Muscle layer of colon (tissue), 2 donors: ENCODE measurements around the gene GAL3ST2.
"Not testable (repeated sequence)": the region's sequence is repeated elsewhere in the genome, so short reads cannot be mapped to it uniquely, and the experiment has no call there.

ENCODE experiments used
- H3K27ac ChIP-seq: one replicate; pipeline ENCODE4 v1.7.0; 2013; ENCODE audit warnings: low read depth, mild to moderate bottlenecking, low read length, moderate library complexity
- H3K27me3 ChIP-seq, 2 donors: one replicate each; pipeline ENCODE4 v1.7.0; 2013; ENCODE audit warnings: low read length in 2 of 2, mild to moderate bottlenecking in 2 of 2; ENCODE audit not compliant: insufficient read depth in 2 of 2, control insufficient read depth in 1 of 2
- H3K36me3 ChIP-seq: one replicate; pipeline ENCODE4 v1.7.0; 2013; ENCODE audit warnings: mild to moderate bottlenecking, low read length; ENCODE audit not compliant: insufficient read depth
- H3K4me1 ChIP-seq: one replicate; pipeline ENCODE4 v1.7.0; 2013; ENCODE audit warnings: mild to moderate bottlenecking, low read length; ENCODE audit not compliant: insufficient read depth
- H3K4me3 ChIP-seq, 2 donors: one replicate each; pipeline ENCODE4 v1.7.0; 2013; ENCODE audit warnings: low read length in 2 of 2, low read depth in 1 of 2, mild to moderate bottlenecking in 1 of 2, moderate library complexity in 1 of 2
- H3K9ac ChIP-seq: one replicate; pipeline ENCODE4 v1.7.0; 2013; ENCODE audit warnings: low read length
- H3K9me3 ChIP-seq: one replicate; pipeline ENCODE4 v1.7.0; 2013; ENCODE audit warnings: mild to moderate bottlenecking, low read length
- donor health status: abdominal sarcoma.
- donor health status: Adenocarcinoma of cecum.

Gene GAL3ST2

GRCh38 chr2:241738040-241738686 is 38.5 kb upstream of the GAL3ST2 start:
- H3K27me3 ChIP-seq: no peaks in the 10 kb centered on the region
- H3K4me1 ChIP-seq: no peaks in the 10 kb centered on the region
- H3K27ac ChIP-seq: no peak overlapping the region
- peaks cover 6% of the 10 kb centered on the region for H3K36me3 ChIP-seq
- no peaks in the 10 kb centered on the region for H3K9me3 ChIP-seq
- H3K9ac ChIP-seq: no peak overlapping the region
- no peak overlapping the region for H3K4me3 ChIP-seq

GRCh38 chr2:241739177-241739576 is 37.4 kb upstream of the GAL3ST2 start:
- H3K9me3 ChIP-seq: no peaks in the 10 kb centered on the region
- H3K36me3 ChIP-seq: peaks cover 6% of the 10 kb centered on the region
- H3K4me1 ChIP-seq: no peaks in the 10 kb centered on the region
- H3K27ac ChIP-seq: no peak overlapping the region
- H3K27me3 ChIP-seq: no peaks in the 10 kb centered on the region
- H3K9ac ChIP-seq: no peak overlapping the region
- H3K4me3 ChIP-seq: no peak overlapping the region

GRCh38 chr2:241739651-241740050 is 37.0 kb upstream of the GAL3ST2 start:
- Histone ChIP-seq H3K4me1 (no peaks in the 10 kb centered on the region), H3K4me3 (no peak overlapping the region), H3K27ac (no peak overlapping the region), H3K9me3 (no peaks in the 10 kb centered on the region), H3K9ac (no peak overlapping the region), H3K36me3 (peaks cover 9% of the 10 kb centered on the region), H3K27me3 (no peaks in the 10 kb centered on the region)

DNA sequence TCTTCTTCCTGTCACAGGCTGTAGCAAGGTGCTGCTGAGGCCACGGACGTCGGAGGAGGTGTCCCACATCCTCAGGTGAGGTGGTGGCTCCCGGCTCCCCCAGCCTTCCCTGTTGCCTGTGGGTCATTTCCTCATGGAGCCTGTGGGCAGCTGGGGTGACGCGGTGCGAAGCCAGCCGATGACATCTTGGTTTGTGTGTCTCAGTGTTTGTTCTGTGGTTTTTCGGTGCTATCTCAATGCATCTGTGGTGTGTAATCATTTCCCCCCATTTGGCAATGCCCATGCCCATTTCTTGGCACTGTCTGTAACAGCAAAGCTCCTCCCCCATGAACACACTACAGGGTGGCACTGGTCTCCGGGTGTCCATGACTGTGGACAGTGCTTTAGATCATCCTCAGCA is 35.6 kb upstream of the GAL3ST2 start:
- H3K9me3 ChIP-seq: no peaks in the 10 kb centered on the region
- H3K27me3 ChIP-seq: no peaks in the 10 kb centered on the region
- no peak overlapping the region for H3K4me3 ChIP-seq
- H3K36me3 ChIP-seq: peaks cover 21% of the 10 kb centered on the region
- no peak overlapping the region for H3K27ac ChIP-seq
- H3K4me1 ChIP-seq: no peaks in the 10 kb centered on the region
- no peak overlapping the region for H3K9ac ChIP-seq

- H3K9ac ChIP-seq: no peak overlapping the region
- H3K27ac ChIP-seq: no peak overlapping the region
- H3K4me1 ChIP-seq: no peaks in the 10 kb centered on the region
- H3K27me3 ChIP-seq: no peaks in the 10 kb centered on the region
- H3K9me3 ChIP-seq: no peaks in the 10 kb centered on the region
- H3K36me3 ChIP-seq: peaks cover 21% of the 10 kb centered on the region
- H3K4me3 ChIP-seq: no peak overlapping the region
Observed at GRCh38 chr2:241742320-241742939, 34.2 kb upstream of the GAL3ST2 start.

DNA sequence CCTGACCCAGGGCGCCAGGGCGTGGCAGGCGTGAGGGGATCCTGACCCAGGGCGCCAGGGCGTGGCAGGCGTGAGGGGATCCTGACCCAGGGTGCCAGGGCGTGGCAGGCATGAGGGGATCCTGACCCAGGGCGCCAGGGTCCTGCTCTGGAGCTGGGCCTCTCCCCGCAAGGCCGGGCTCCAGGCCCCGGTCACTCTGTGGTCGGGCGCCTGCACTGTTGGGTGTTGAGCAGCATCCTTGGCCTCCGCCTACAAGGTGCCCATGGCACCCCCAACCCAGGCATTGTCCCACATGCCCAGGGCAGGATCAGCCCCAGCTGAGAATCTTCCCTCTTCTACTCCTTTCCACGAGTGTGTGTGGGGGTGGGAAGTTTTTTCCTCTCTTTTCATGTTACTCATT is 33.6 kb upstream of the GAL3ST2 start:
- H3K27ac ChIP-seq, H3K4me1 ChIP-seq, H3K9ac ChIP-seq, H3K9me3 ChIP-seq, H3K27me3 ChIP-seq, H3K4me3 ChIP-seq: not testable (repeated sequence)
- peaks cover 21% of the 10 kb centered on the region for H3K36me3 ChIP-seq

DNA sequence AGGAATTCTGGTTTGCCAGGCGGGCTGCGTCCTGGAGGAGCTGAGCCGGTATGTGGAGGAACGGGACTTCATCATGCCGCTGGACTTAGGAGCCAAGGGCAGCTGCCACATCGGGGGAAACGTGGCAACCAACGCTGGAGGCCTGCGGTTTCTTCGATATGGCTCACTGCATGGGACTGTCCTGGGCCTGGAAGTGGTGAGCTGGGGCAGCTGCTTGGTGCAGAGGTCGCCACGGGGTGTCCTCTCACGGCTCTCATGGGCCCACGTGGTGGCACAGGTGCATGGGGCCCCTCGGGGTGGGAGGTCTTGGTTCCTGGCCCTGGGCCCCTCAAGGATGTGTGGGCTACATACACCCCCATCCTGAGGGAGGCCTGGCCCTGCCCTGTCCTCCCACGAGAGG is 33.0 kb upstream of the GAL3ST2 start:
- Histone ChIP-seq H3K4me3 (no peak overlapping the region), H3K27me3 (no peaks in the 10 kb centered on the region), H3K36me3 (peaks cover 16% of the 10 kb centered on the region), H3K9me3 (no peaks in the 10 kb centered on the region), H3K4me1 (no peaks in the 10 kb centered on the region), H3K9ac (no peak overlapping the region), H3K27ac (no peak overlapping the region)

- H3K36me3 ChIP-seq: peaks cover 19% of the 10 kb centered on the region
- no peaks in the 10 kb centered on the region for H3K9me3 ChIP-seq
- no peak overlapping the region for H3K27ac ChIP-seq
- H3K9ac ChIP-seq: no peak overlapping the region
- H3K4me3 ChIP-seq: no peak overlapping the region
- H3K27me3 ChIP-seq: no peaks in the 10 kb centered on the region
- no peaks in the 10 kb centered on the region for H3K4me1 ChIP-seq
Observed at GRCh38 chr2:241744028-241744754, 32.4 kb upstream of the GAL3ST2 start.

- H3K36me3 ChIP-seq: peaks cover 26% of the 10 kb centered on the region
- H3K9me3 ChIP-seq: no peaks in the 10 kb centered on the region
- H3K9ac ChIP-seq: no peak overlapping the region
- no peaks in the 10 kb centered on the region for H3K4me1 ChIP-seq
- H3K4me3 ChIP-seq: no peak overlapping the region
- H3K27ac ChIP-seq: no peak overlapping the region
- H3K27me3 ChIP-seq: no peaks in the 10 kb centered on the region
Observed at GRCh38 chr2:241745276-241745675, 31.3 kb upstream of the GAL3ST2 start.

DNA sequence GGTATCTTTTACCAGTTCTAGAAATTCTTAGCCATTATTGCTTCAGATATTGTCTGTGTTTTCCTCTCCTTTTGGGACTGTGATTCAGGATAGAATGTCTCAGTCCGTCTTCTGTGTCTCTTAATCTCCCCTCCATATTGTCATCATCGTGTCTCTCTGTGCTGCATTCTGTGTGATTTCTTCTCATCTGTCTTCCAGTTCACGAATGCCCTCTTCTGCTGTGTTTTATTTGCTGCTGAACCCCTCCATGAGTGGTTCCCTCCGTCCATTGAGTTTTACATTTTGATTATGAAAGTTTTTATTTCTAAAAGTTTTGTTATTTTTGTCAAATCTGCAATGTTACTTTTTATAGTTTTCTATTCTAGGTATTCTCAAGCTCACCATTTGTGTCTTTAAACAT is 30.5 kb upstream of the GAL3ST2 start:
- H3K27ac ChIP-seq: no peak overlapping the region
- H3K4me3 ChIP-seq: no peak overlapping the region
- no peaks in the 10 kb centered on the region for H3K4me1 ChIP-seq
- no peaks in the 10 kb centered on the region for H3K9me3 ChIP-seq
- peaks cover 28% of the 10 kb centered on the region for H3K36me3 ChIP-seq
- no peaks in the 10 kb centered on the region for H3K27me3 ChIP-seq
- H3K9ac ChIP-seq: no peak overlapping the region

- H3K4me3 ChIP-seq: no peak overlapping the region
- peaks cover 32% of the 10 kb centered on the region for H3K36me3 ChIP-seq
Observed at GRCh38 chr2:241748468-241749256, 28.0 kb upstream of the GAL3ST2 start.

More at GRCh38 chr2:241748468-241749256, 28.0 kb upstream of the GAL3ST2 start:
- H3K27ac ChIP-seq: no peak overlapping the region
- H3K4me1 ChIP-seq: no peaks in the 10 kb centered on the region
- H3K9ac ChIP-seq: no peak overlapping the region
- no peaks in the 10 kb centered on the region for H3K9me3 ChIP-seq
- H3K27me3 ChIP-seq: no peaks in the 10 kb centered on the region
